WTC11 (cell line): ENCODE data around the gene PHF13. TPM values are rescaled to one million over a fixed set of nuclear protein-coding genes. Genes with fewer than 3 reads are reported as not detected.

Experiments
- ATAC-seq: fragments of 200-7000 bp; cut with Tn5 transposase; 2 replicates; pipeline ENCODE4 v1.10.0; 2021; ENCODE audit warnings: mild to moderate bottlenecking, moderate library complexity
- CTCF ChIA-PET: fragments of 300-600 bp; sonication (Branson Sonifier 250); formaldehyde crosslinking; loops from one replicate; lab custom pipeline; 2021; ENCODE audit warnings: antibody characterized with exemption; lab: Charles Lee
- POLR2A ChIA-PET: fragments of 350-600 bp; sonication (Branson Sonifier 250); formaldehyde crosslinking; loops from one replicate; lab custom pipeline; 2021; ENCODE audit warnings: antibody characterized with exemption; lab: Charles Lee
- DNase-seq: peaks from one replicate; pipeline ENCODE4 v3.0.0; 2021; ENCODE audit warnings: low spot score
- H3K27ac Mint-ChIP-seq: 2 replicates; pipeline ENCODE4 v1.8.0; 2021; ENCODE audit warnings: mixed read lengths
- H3K27me3 Mint-ChIP-seq: 2 replicates; pipeline ENCODE4 v1.8.0; 2021; ENCODE audit warnings: low read depth, mild to moderate bottlenecking, moderate library complexity, mixed read lengths
- H3K36me3 Mint-ChIP-seq: 2 replicates; pipeline ENCODE4 v1.8.0; 2021; ENCODE audit warnings: mixed read lengths
- H3K4me1 Mint-ChIP-seq: 2 replicates; pipeline ENCODE4 v1.8.0; 2022; ENCODE audit warnings: mixed read lengths
- H3K4me3 Mint-ChIP-seq: 2 replicates; pipeline ENCODE4 v1.8.0; 2021; ENCODE audit warnings: mild to moderate bottlenecking, moderate library complexity, mixed read lengths
- H3K9me3 Mint-ChIP-seq: 2 replicates; pipeline ENCODE4 v1.8.0; 2021; ENCODE audit warnings: mixed read lengths
- AR ChIP-seq: fragments of 250-450 bp; sonication (Bioruptor Pico); IDR thresholded peaks from 2 replicates; pipeline ENCODE4 v1.9.0; 2021; ENCODE audit warnings: mild to moderate bottlenecking
- ATF3 ChIP-seq: sonication (generic); formaldehyde crosslinking; conservative IDR thresholded peaks from 2 replicates; pipeline ENCODE4 v1.8.1; 2022; ENCODE audit warnings: mild to moderate bottlenecking, missing genetic modification reagents
- CBFB ChIP-seq: sonication (generic); formaldehyde crosslinking; IDR thresholded peaks from 2 replicates; pipeline ENCODE4 v1.8.1; 2022; ENCODE audit warnings: mild to moderate bottlenecking, low read depth, missing genetic modification reagents
- E2F5 ChIP-seq: sonication (generic); formaldehyde crosslinking; IDR thresholded peaks from 2 replicates; pipeline ENCODE4 v1.8.1; 2022; ENCODE audit warnings: mild to moderate bottlenecking, moderate library complexity, missing genetic modification reagents
- ELF4 ChIP-seq: sonication (generic); formaldehyde crosslinking; IDR thresholded peaks from 2 replicates; pipeline ENCODE4 v1.8.1; 2022; ENCODE audit warnings: low read depth, mild to moderate bottlenecking, moderate library complexity, missing genetic modification reagents
- ESRRA ChIP-seq: sonication (generic); formaldehyde crosslinking; IDR thresholded peaks from 2 replicates; pipeline ENCODE4 v1.8.1; 2022; ENCODE audit warnings: mild to moderate bottlenecking, missing genetic modification reagents, borderline replicate concordance
- FOXK1 ChIP-seq: sonication (generic); formaldehyde crosslinking; IDR thresholded peaks from 2 replicates; pipeline ENCODE4 v1.8.0; 2022; ENCODE audit warnings: mild to moderate bottlenecking, moderate library complexity, missing genetic modification reagents
- GTF2I ChIP-seq: fragments of 250-450 bp; sonication (Bioruptor Pico); conservative IDR thresholded peaks from 2 replicates; pipeline ENCODE4 v1.4.0; 2021; ENCODE audit warnings: mild to moderate bottlenecking
- IRF1 ChIP-seq: sonication (generic); formaldehyde crosslinking; IDR thresholded peaks from 2 replicates; pipeline ENCODE4 v1.8.0; 2023; ENCODE audit warnings: missing genetic modification reagents
- IRF2 ChIP-seq: sonication (generic); formaldehyde crosslinking; IDR thresholded peaks from 2 replicates; pipeline ENCODE4 v1.8.0; 2022; ENCODE audit warnings: low read depth, missing genetic modification reagents, borderline replicate concordance
- JUN ChIP-seq: sonication (generic); formaldehyde crosslinking; IDR thresholded peaks from 2 replicates; pipeline ENCODE4 v1.8.0; 2023; ENCODE audit warnings: mild to moderate bottlenecking, missing genetic modification reagents
- MAX ChIP-seq: sonication (generic); formaldehyde crosslinking; IDR thresholded peaks from 2 replicates; pipeline ENCODE4 v1.8.0; 2022; ENCODE audit warnings: mild to moderate bottlenecking, missing genetic modification reagents
- NFYB ChIP-seq: sonication (generic); formaldehyde crosslinking; conservative IDR thresholded peaks from 2 replicates; pipeline ENCODE4 v1.8.0; 2022; ENCODE audit warnings: low read depth, missing genetic modification reagents
- SP1 ChIP-seq: sonication (generic); formaldehyde crosslinking; conservative IDR thresholded peaks from 2 replicates; pipeline ENCODE4 v1.8.1; 2022; ENCODE audit warnings: missing genetic modification reagents
- TP53 ChIP-seq: sonication (generic); formaldehyde crosslinking; IDR thresholded peaks from 2 replicates; pipeline ENCODE4 v1.8.1; 2023; ENCODE audit warnings: mild to moderate bottlenecking, missing genetic modification reagents
- USF2 ChIP-seq: sonication (generic); formaldehyde crosslinking; IDR thresholded peaks from 2 replicates; pipeline ENCODE4 v1.8.1; 2023; ENCODE audit warnings: mild to moderate bottlenecking, missing genetic modification reagents, moderate library complexity
- ZNF121 ChIP-seq: sonication (generic); formaldehyde crosslinking; IDR thresholded peaks from 2 replicates; pipeline ENCODE4 v1.8.0; 2023; ENCODE audit warnings: missing genetic modification reagents
- ZNF138 ChIP-seq: sonication (generic); formaldehyde crosslinking; conservative IDR thresholded peaks from 2 replicates; pipeline ENCODE4 v1.8.1; 2022; ENCODE audit warnings: mild to moderate bottlenecking, moderate library complexity, missing genetic modification reagents
- ZNF416 ChIP-seq: fragments of 250-450 bp; sonication (Bioruptor Pico); IDR thresholded peaks from 2 replicates; pipeline ENCODE4 v1.9.0; 2021; ENCODE audit warnings: mild to moderate bottlenecking, inconsistent platforms
- ZNF532 ChIP-seq: fragments of 250-450 bp; sonication (Bioruptor Pico); IDR thresholded peaks from 2 replicates; pipeline ENCODE4 v1.9.0; 2021; ENCODE audit warnings: mild to moderate bottlenecking, borderline replicate concordance
- total RNA-seq: library from RNA; stranded (reverse); gene quantifications from 3 replicates; pipeline ENCODE4 v1.2.3, GENCODE V29; 2021

PHF13 gene
- total RNA-seq, 1 experiment from 2014 or later, result 39.6 TPM

GRCh38 chr1:6587261-6588005, 26.1 kb upstream of the PHF13 start:
- peaks cover 3% of the 10 kb centered on the region; the same call in 1 of the 2 replicates for H3K4me1 Mint-ChIP-seq
- H3K4me3 Mint-ChIP-seq, result no peak overlapping the region
- H3K27me3 Mint-ChIP-seq, result no peaks in the 10 kb centered on the region
- ChIA-PET POLR2A (no interaction called here), CTCF (interaction anchor here (1.5 kb wide), 1 partner anchor 47 kb away, joined by 4 read pairs; no protein-coding TSS in a partner anchor)
- H3K27ac Mint-ChIP-seq, result peak overlapping the region; percentile 83
- ATAC-seq (no peak), DNase-seq (no peak)
- TF ChIP-seq CBFB (CRISPR knock-in tag) (no peak), ATF3 (CRISPR knock-in tag) (no peak), ELF4 (CRISPR knock-in tag) (no peak), JUN (no peak), SP1 (CRISPR knock-in tag) (no peak), GTF2I (CRISPR knock-in tag) (no peak), IRF2 (CRISPR knock-in tag) (no peak), USF2 (CRISPR knock-in tag) (no peak), ZNF121 (CRISPR knock-in tag) (no peak), AR (CRISPR knock-in tag) (no peak)
- no peaks in the 10 kb centered on the region for H3K9me3 Mint-ChIP-seq
- H3K36me3 Mint-ChIP-seq, result peaks cover 8% of the 10 kb centered on the region; the same call in 1 of the 2 replicates

GRCh38 chr1:6588128-6588892, 25.2 kb upstream of the PHF13 start:
- DNase-seq, result no peak
- ChIA-PET POLR2A (interaction anchor here (0.9 kb wide), 1 partner anchor 8 kb away, joined by 3 read pairs; no protein-coding TSS in a partner anchor), CTCF (interaction anchor here (0.8 to 1.5 kb wide), 4 partner anchors 9 to 58 kb away, joined by 3 to 4 read pairs (median 3); partner anchors contain the start of gene ZBTB48)
- Mint-ChIP-seq H3K4me1 (peaks cover 3% of the 10 kb centered on the region; the same call in 1 of the 2 replicates), H3K36me3 (peaks cover 6% of the 10 kb centered on the region; the same call in 1 of the 2 replicates), H3K9me3 (no peaks in the 10 kb centered on the region), H3K4me3 (no peak overlapping the region), H3K27ac (no peak overlapping the region), H3K27me3 (no peaks in the 10 kb centered on the region)
- ATAC-seq, result no peak
- TF ChIP-seq ZNF138 (no peak), NFYB (CRISPR knock-in tag) (no peak), FOXK1 (no peak), ZNF532 (CRISPR knock-in tag) (no peak), JUN (no peak), GTF2I (CRISPR knock-in tag) (no peak), IRF1 (CRISPR knock-in tag) (no peak), MAX (CRISPR knock-in tag) (no peak), TP53 (CRISPR knock-in tag) (no peak), E2F5 (CRISPR knock-in tag) (no peak), ELF4 (CRISPR knock-in tag) (no peak), ZNF416 (no peak), ESRRA (CRISPR knock-in tag) (no peak)
